Tibial nerve (tissue), 4 donors: ENCODE measurements around the gene AHCTF1. TPM values are rescaled to one million over a fixed set of nuclear protein-coding genes. Genes with fewer than 3 reads are reported as not detected.

Experiments used
- DNase-seq, 2 donors: peaks; one replicate each; pipeline ENCODE4 v3.0.0-alpha.2; 2019; ENCODE audit warnings: low spot score in 2 of 2
- H3K27ac ChIP-seq, 4 donors: fragments of 200-600 bp; sonication (generic) in 3 of 4; one replicate each; pipeline ENCODE4 v1.5.1; 2017 to 2019; ENCODE audit warnings: mild to moderate bottlenecking in 1 of 4
- H3K27me3 ChIP-seq, 2 donors: fragments of 200-600 bp; sonication (generic) in 1 of 2; one replicate each; pipeline versions ENCODE4 v1.5.1 to v1.6.0; 2017 to 2019
- H3K36me3 ChIP-seq, 3 donors: fragments of 200-600 bp; sonication (generic); one replicate each; pipeline ENCODE4 v1.5.1; 2018 to 2019
- H3K4me1 ChIP-seq, 4 donors: fragments of 200-600 bp; sonication (generic) in 3 of 4; one replicate each; pipeline ENCODE4 v1.5.1; 2017 to 2019
- H3K4me3 ChIP-seq, 4 donors: fragments of 200-600 bp; sonication (generic) in 3 of 4; one replicate each; pipeline ENCODE4 v1.5.1; 2017 to 2019; ENCODE audit warnings: mild to moderate bottlenecking in 1 of 4, moderate library complexity in 1 of 4
- H3K9me3 ChIP-seq, 4 donors: fragments of 200-600 bp; sonication (generic) in 3 of 4; one replicate each; pipeline ENCODE4 v1.5.1; 2017 to 2019
- EP300 ChIP-seq, 2 donors: sonication (generic); formaldehyde crosslinking; IDR thresholded peaks; one replicate each; pipeline ENCODE4 v1.6.1; 2017; ENCODE audit warnings: antibody characterized with exemption in 2 of 2, mild to moderate bottlenecking in 1 of 2
- POLR2A ChIP-seq, 2 donors: fragments of 450-650 bp; IDR thresholded peaks; one replicate each; pipeline ENCODE4 v1.6.1; 2017; ENCODE audit warnings: antibody characterized with exemption in 2 of 2, mild to moderate bottlenecking in 2 of 2, moderate library complexity in 2 of 2
- WGBS, 2 donors: methylation state at CpG; one replicate each; pipeline ENCODE4 v1.1.5; 2018; 5-methylcytosine and 5-hydroxymethylcytosine counted together
- total RNA-seq, 4 donors: library from RNA; depleted of rRNA; stranded (reverse); fragments of >200 nt; gene quantifications; one replicate each; pipeline ENCODE4 v1.1.0, GENCODE V29; 2016
- TF ChIP-seq, protein P1 (sequence below), 5 experiments: fragments of 200-600 bp in 3 of 5; fragments of 450-650 bp in 2 of 5; sonication (generic) in 3 of 5; IDR thresholded peaks; one replicate each; pipeline ENCODE4 v1.5.1; 2016 to 2019; ENCODE audit warnings: antibody characterized with exemption in 5 of 5, mild to moderate bottlenecking in 3 of 5, moderate library complexity in 2 of 5

AHCTF1 gene
- total RNA-seq, 4 donors from 2014 or later, result 41.2 to 67.1 (median 45.6) TPM

DNA sequence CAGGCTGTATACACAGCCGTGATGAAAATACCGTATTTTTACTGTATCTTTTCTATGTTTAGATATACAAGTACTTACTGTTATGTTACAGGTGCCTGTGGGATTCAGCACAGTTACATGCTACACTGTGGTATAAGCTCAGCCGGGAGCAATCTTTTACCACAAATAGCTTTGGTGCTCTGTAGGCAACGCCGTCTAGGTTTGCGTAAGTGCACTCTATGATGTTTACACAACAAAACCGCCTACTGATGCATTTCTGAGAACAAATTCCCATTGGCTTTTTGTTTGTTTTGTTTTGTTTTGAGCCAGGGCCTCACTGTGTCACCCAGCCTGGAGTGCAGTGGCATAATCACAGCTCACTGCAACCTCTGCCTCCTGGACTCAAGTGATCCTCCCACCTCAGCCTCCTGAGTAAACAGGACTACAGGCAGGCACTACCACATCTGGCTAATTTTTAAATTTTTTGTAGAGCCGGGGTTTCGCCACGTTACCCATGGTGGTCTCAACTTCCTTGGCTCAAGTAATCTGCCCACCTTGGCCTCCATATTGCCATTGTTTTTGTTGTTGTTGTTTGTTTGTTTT is 126.5 kb downstream of the AHCTF1 start:
- Histone ChIP-seq H3K4me1 (no peaks in the 10 kb centered on the region), H3K27ac (no peak overlapping the region), H3K36me3 (no peaks in the 10 kb centered on the region), H3K4me3 (no peak overlapping the region), H3K9me3 (peaks cover 0 to 11% (median 0%) of the 10 kb centered on the region in 4 donors), H3K27me3 (no peaks in the 10 kb centered on the region)
- TF ChIP-seq EP300 (IDR thresholded peaks at IDR 0.05) (no peak), POLR2A (IDR thresholded peaks at IDR 0.05) (no peak)
- TF ChIP-seq, protein P1, sequence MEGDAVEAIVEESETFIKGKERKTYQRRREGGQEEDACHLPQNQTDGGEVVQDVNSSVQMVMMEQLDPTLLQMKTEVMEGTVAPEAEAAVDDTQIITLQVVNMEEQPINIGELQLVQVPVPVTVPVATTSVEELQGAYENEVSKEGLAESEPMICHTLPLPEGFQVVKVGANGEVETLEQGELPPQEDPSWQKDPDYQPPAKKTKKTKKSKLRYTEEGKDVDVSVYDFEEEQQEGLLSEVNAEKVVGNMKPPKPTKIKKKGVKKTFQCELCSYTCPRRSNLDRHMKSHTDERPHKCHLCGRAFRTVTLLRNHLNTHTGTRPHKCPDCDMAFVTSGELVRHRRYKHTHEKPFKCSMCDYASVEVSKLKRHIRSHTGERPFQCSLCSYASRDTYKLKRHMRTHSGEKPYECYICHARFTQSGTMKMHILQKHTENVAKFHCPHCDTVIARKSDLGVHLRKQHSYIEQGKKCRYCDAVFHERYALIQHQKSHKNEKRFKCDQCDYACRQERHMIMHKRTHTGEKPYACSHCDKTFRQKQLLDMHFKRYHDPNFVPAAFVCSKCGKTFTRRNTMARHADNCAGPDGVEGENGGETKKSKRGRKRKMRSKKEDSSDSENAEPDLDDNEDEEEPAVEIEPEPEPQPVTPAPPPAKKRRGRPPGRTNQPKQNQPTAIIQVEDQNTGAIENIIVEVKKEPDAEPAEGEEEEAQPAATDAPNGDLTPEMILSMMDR (IDR thresholded peaks at IDR 0.05), result no peak
- 71 to 84% methylated on average over 10 of the region's 10 CpGs for WGBS, 2 donors
- no peak for DNase-seq

DNA sequence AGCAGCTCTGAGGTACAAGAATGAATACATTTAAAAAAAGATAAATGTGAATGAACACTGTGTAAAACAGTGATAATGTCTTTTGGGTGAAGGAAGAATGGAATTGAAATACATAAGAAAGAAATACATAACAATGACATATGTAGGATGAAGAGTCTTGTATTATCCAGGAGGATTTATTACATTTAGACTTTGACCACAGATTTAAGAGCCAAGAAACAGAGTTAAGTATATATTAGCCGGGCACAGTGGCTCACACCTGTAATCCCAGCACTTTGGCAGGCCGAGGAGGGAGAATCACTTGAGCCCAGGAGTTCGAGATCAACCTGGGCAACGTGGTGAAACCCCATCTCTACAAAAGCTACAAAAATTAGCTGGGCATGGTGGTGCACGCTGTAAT is 127.9 kb downstream of the AHCTF1 start:
- WGBS, 2 donors, result 87 to 92% methylated on average over 5 of the region's 5 CpGs
- Histone ChIP-seq H3K36me3 (no peaks in the 10 kb centered on the region), H3K4me1 (no peaks in the 10 kb centered on the region), H3K27ac (no peak overlapping the region), H3K4me3 (no peak overlapping the region), H3K9me3 (peaks cover 0 to 11% (median 0%) of the 10 kb centered on the region in 4 donors), H3K27me3 (no peaks in the 10 kb centered on the region)
- no peak for DNase-seq
- TF ChIP-seq EP300 (IDR thresholded peaks at IDR 0.05), result no peak
- TF ChIP-seq, protein P1 (IDR thresholded peaks at IDR 0.05), result no peak
- no peak for TF ChIP-seq POLR2A (IDR thresholded peaks at IDR 0.05)

DNA sequence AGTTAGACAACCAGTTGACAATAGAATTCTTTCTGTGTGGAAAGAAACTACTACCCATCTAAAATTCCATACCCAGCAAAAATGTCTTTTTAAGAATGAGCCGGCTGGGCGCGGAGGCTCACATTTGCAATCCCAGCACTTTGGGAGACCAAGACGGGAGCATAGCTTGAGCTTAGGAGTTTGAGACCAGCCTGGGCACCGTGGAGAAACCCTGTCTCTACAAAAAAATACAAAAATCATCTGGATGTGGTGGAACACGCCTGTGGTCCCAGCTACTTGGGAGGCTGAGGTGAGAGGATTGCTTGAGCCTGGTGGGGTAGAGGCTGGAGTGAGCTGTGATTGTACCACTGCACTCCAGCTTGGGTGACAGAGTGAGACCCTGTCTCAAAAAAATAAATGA is 128.4 kb downstream of the AHCTF1 start:
- H3K27me3 ChIP-seq, result no peaks in the 10 kb centered on the region
- no peaks in the 10 kb centered on the region for H3K36me3 ChIP-seq
- H3K4me3 ChIP-seq, result no peak overlapping the region
- TF ChIP-seq, protein P1 (IDR thresholded peaks at IDR 0.05), result no peak
- TF ChIP-seq POLR2A (IDR thresholded peaks at IDR 0.05) (no peak), EP300 (IDR thresholded peaks at IDR 0.05) (no peak)
- H3K9me3 ChIP-seq, result peaks cover 0 to 11% (median 0%) of the 10 kb centered on the region in 4 donors
- no peak overlapping the region for H3K27ac ChIP-seq
- DNase-seq, result no peak
- 91 to 96% methylated on average over 6 of the region's 6 CpGs for WGBS, 2 donors
- no peaks in the 10 kb centered on the region for H3K4me1 ChIP-seq

DNA sequence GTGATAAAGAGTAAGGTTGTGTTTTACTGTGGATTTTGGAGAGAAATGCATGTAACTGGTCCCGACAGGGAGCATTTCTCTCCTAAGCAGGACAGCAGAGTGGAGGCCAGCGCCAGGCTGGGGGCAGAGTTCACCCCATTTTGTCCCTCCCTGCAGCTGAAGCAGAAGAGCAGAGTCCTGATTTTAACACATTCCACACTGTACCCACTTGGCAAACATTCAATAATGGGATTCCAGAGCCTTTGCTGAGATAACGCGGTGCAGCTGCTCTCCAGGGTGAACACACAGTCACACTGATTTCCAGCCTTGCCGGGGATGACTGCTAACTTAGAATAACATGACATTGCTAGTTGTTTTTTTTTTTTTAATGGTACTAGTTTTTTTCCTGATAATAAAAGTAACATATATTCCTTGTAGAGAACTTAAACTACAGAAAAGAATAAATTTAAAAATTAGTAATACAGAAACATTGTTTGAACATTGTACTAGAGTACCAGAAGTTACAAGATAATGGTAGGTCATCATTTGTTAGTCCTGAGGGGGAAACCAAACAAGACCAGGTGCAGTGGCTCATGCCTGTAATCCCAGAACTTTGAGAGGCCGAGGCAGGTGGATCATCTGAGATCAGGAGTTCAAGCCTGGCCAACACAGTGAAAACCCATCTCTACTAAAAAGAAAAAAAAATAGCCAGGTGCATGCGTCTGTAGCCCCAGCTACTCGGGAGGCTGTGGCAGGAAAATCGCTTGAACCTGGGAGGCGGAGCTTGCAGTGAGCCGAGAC is 130.3 kb downstream of the AHCTF1 start:
- H3K9me3 ChIP-seq, result peaks cover 0 to 11% (median 0%) of the 10 kb centered on the region in 4 donors
- H3K4me3 ChIP-seq, result no peak overlapping the region
- H3K27ac ChIP-seq, result no peak overlapping the region
- no peak for DNase-seq
- 70 to 72% methylated on average over 11 of the region's 11 CpGs for WGBS, 2 donors
- no peaks in the 10 kb centered on the region for H3K36me3 ChIP-seq
- H3K27me3 ChIP-seq, result peaks cover 0 to 5% of the 10 kb centered on the region in 2 donors
- H3K4me1 ChIP-seq, result no peaks in the 10 kb centered on the region
- no peak for TF ChIP-seq EP300 (IDR thresholded peaks at IDR 0.05)
- no peak for TF ChIP-seq POLR2A (IDR thresholded peaks at IDR 0.05)
- TF ChIP-seq, protein P1 (IDR thresholded peaks at IDR 0.05), result no peak

DNA sequence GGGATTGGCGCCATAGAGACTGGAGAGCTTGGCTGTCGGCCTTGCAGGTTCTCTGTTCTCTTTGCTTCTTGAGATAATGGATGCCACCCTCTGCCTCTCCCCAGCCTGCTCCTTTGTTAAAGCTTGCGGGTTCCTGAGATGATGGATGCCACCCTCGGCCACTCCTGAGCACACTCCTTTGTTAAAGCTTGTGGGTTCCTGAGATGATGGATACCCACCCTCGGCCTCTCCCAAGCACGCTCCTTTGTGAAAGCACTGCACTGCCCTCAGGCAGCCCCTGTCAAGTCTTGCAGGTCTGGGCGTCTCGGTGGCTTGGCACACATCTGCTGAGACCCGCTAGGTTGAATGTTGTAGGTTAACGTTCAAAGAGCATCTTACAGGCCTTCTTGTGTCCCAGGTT is 131.0 kb downstream of the AHCTF1 start:
- Histone ChIP-seq H3K9me3 (peaks cover 0 to 11% (median 0%) of the 10 kb centered on the region in 4 donors), H3K4me3 (no peak overlapping the region), H3K27me3 (peaks cover 0 to 5% of the 10 kb centered on the region in 2 donors), H3K36me3 (no peaks in the 10 kb centered on the region), H3K4me1 (no peaks in the 10 kb centered on the region), H3K27ac (no peak overlapping the region)
- no peak for DNase-seq
- TF ChIP-seq POLR2A (IDR thresholded peaks at IDR 0.05), result no peak
- TF ChIP-seq, protein P1 (IDR thresholded peaks at IDR 0.05), result no peak
- TF ChIP-seq EP300 (IDR thresholded peaks at IDR 0.05), result no peak
- 92% methylated on average over 10 of the region's 10 CpGs for WGBS, 2 donors
